PC-3 (cell line): Measurements from ENCODE around the gene VPS26B. TPM values are rescaled to one million over a fixed set of nuclear protein-coding genes. Genes with fewer than 3 reads are reported as not detected.
"Not testable (repeated sequence)": the region's sequence is repeated elsewhere in the genome, so short reads cannot be mapped to it uniquely, and the experiment has no call there.

Experiments used
- ATAC-seq: fragments of 200-7000 bp; cut with Tn5 transposase; 2 replicates; pipeline ENCODE4 v1.9.1; 2020; ENCODE audit warnings: mild to moderate bottlenecking, moderate library complexity
- BruUV-seq: library from RNA; stranded (reverse); fragments of 400-500 nt; replicated peaks from 2 replicates; lab custom pipeline; 2021; lab: Mats Ljungman, UMichigan
- CTCF ChIA-PET: fragments of 300-600 bp; sonication (Branson Sonifier 250); formaldehyde crosslinking; loops from one replicate; lab custom pipeline; 2022; ENCODE audit warnings: antibody characterized with exemption; lab: Charles Lee
- POLR2A ChIA-PET: fragments of 300-600 bp; sonication (Branson Sonifier 250); formaldehyde crosslinking; loops from one replicate; lab custom pipeline; 2022; ENCODE audit warnings: antibody characterized with exemption; ENCODE audit not compliant: unreplicated experiment; lab: Charles Lee
- DNase-seq: peaks from one replicate; pipeline ENCODE4 v3.0.0-alpha.2; 2015
- H2AFZ ChIP-seq: fragments of 300-600 bp; sonication (generic); 2 replicates; pipeline ENCODE4 v1.6.0; 2016; ENCODE audit warnings: antibody characterized with exemption, low read length
- H3F3A ChIP-seq: fragments of 300-600 bp; sonication (generic); one replicate; pipeline ENCODE4 v1.6.0; 2017; ENCODE audit warnings: antibody characterized with exemption, low read length, control low read depth, mild to moderate bottlenecking; ENCODE audit not compliant: unreplicated experiment
- H3K27ac ChIP-seq: fragments of 300-600 bp; sonication (generic); 2 replicates; pipeline ENCODE4 v1.5.1; 2016; ENCODE audit warnings: mild to moderate bottlenecking, low read length
- H3K27me3 ChIP-seq: fragments of 300-600 bp; sonication (generic); 2 replicates; pipeline ENCODE4 v1.6.1; 2016; ENCODE audit warnings: low read length, mixed read lengths
- H3K36me3 ChIP-seq: fragments of 300-600 bp; sonication (generic); 2 replicates; pipeline ENCODE4 v1.6.1; 2016; ENCODE audit warnings: low read depth, mixed run types, low read length, mixed read lengths
- H3K4me1 ChIP-seq: fragments of 300-600 bp; sonication (generic); 2 replicates; pipeline ENCODE4 v1.5.1; 2016; ENCODE audit warnings: low read length; ENCODE audit not compliant: insufficient read depth
- H3K4me2 ChIP-seq: fragments of 300-600 bp; sonication (generic); 2 replicates; pipeline ENCODE4 v1.6.0; 2016; ENCODE audit warnings: low read length
- H3K4me3 ChIP-seq: fragments of 300-600 bp; sonication (generic); 2 replicates; pipeline ENCODE4 v1.5.1; 2016; ENCODE audit warnings: mild to moderate bottlenecking, low read length, mixed read lengths
- H3K79me2 ChIP-seq: fragments of 300-600 bp; sonication (generic); 2 replicates; pipeline ENCODE4 v1.6.1; 2017; ENCODE audit warnings: low read length, mixed read lengths
- H3K9ac ChIP-seq: fragments of 300-600 bp; sonication (generic); 2 replicates; pipeline ENCODE4 v1.6.0; 2016; ENCODE audit warnings: mild to moderate bottlenecking, low read length
- H3K9me2 ChIP-seq: fragments of 300-600 bp; sonication (generic); replicated peaks from 2 replicates; pipeline ENCODE4 v1.6.1; 2016; ENCODE audit warnings: mixed run types, low read length, mixed read lengths
- H3K9me3 ChIP-seq: fragments of 300-600 bp; sonication (generic); 2 replicates; pipeline ENCODE4 v1.6.1; 2016; ENCODE audit warnings: low read length, mixed read lengths
- H4K20me1 ChIP-seq: fragments of 300-600 bp; sonication (generic); 2 replicates; pipeline ENCODE4 v1.6.1; 2016; ENCODE audit warnings: low read length, mixed read lengths
- CTCF ChIP-seq: fragments of 300-600 bp; sonication (generic); conservative IDR thresholded peaks from 2 replicates; pipeline ENCODE4 v1.5.1; 2017; ENCODE audit warnings: antibody characterized with exemption, low read depth, mild to moderate bottlenecking, low read length
- EZH2 ChIP-seq: fragments of 300-600 bp; sonication (generic); IDR thresholded peaks from one replicate; pipeline ENCODE4 v1.6.1; 2017; ENCODE audit warnings: antibody characterized with exemption, mild to moderate bottlenecking, low read length; ENCODE audit not compliant: unreplicated experiment
- EZH2phosphoT487 ChIP-seq: fragments of 300-600 bp; sonication (generic); IDR thresholded peaks from 2 replicates; pipeline ENCODE4 v1.6.1; 2018; ENCODE audit warnings: mild to moderate bottlenecking, antibody characterized with exemption, low read length, borderline replicate concordance
- intact Hi-C: fragments of 100-400 bp; cut with micrococcal nuclease; formaldehyde crosslinking; loops from 2 replicates; pipeline ENCODE4 v1.9.0; 2023
- total RNA-seq: library from RNA; depleted of rRNA; stranded (reverse); fragments of >200 nt; gene quantifications from 2 replicates; pipeline ENCODE4 v1.2.3, GENCODE V29; 2014

VPS26B gene
- total RNA-seq, 1 experiment from 2014 or later, result 49.2 TPM

- intact Hi-C loops, result no loop called here
- Histone ChIP-seq H3K27ac (no peak overlapping the region), H3K4me1 (no peaks in the 10 kb centered on the region), H4K20me1 (no peaks in the 10 kb centered on the region), H3K9me2 (no peaks in the 10 kb centered on the region), H3K36me3 (no peaks in the 10 kb centered on the region), H3K9ac (no peak overlapping the region), H3K4me2 (no peak overlapping the region), H3K79me2 (no peaks in the 10 kb centered on the region), H3K4me3 (no peak overlapping the region), H2AFZ (no peak overlapping the region), H3F3A (no peaks in the 10 kb centered on the region), H3K27me3 (peaks cover 39% of the 10 kb centered on the region), H3K9me3 (no peaks in the 10 kb centered on the region)
- POLR2A ChIA-PET, result no interaction called here
- no TSS peak for BruUV-seq
- ATAC-seq, result no peak
- CTCF ChIA-PET, result no interaction called here
- TF ChIP-seq EZH2phosphoT487 (no peak), EZH2 (no peak), CTCF (no peak)
- no peak for DNase-seq
Observed at GRCh38 chr11:134283461-134284230, 59.2 kb downstream of the VPS26B start.

GRCh38 chr11:134284349-134284748 lies 59.9 kb downstream of the VPS26B start:
- BruUV-seq, H3K79me2 ChIP-seq, CTCF ChIA-PET, H3F3A ChIP-seq, H4K20me1 ChIP-seq, H3K4me3 ChIP-seq, POLR2A ChIA-PET, H3K9me3 ChIP-seq, ATAC-seq, H3K9me2 ChIP-seq, H3K4me2 ChIP-seq, H3K9ac ChIP-seq, intact Hi-C loops, H3K27ac ChIP-seq, H3K36me3 ChIP-seq, H2AFZ ChIP-seq, DNase-seq, H3K4me1 ChIP-seq: not testable (repeated sequence)
- peaks cover 33% of the 10 kb centered on the region for H3K27me3 ChIP-seq

DNA sequence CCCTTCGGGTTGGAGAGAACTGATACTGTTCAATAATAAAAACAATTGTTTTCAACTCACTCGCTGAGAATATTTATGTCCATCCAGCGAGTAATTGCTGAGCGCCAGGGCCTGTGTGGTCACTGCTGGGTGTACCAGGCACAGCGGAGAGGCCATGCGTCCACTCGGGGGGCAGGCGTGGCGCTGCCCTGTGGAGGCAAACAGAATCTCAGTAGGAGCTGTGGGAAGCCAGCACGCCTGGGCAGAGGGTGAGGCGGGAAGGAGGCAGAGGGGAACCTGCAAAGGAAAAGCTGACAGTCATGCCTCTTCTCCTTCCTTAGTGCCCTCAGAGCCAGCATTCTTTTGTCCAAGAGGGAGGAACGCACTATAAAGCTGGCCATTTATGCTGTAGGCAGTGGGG lies 63.1 kb downstream of the VPS26B start:
- ChIA-PET POLR2A (no interaction called here), CTCF (no interaction called here)
- no peaks in the 10 kb centered on the region for H3F3A ChIP-seq
- no TSS peak for BruUV-seq
- peaks cover 35% of the 10 kb centered on the region for H3K27me3 ChIP-seq
- no peaks in the 10 kb centered on the region for H3K4me1 ChIP-seq
- H4K20me1 ChIP-seq, result no peaks in the 10 kb centered on the region
- H3K27ac ChIP-seq, result no peak overlapping the region
- ATAC-seq (no peak), DNase-seq (no peak)
- H3K4me3 ChIP-seq, result no peak overlapping the region
- H3K79me2 ChIP-seq, result no peaks in the 10 kb centered on the region
- no peak overlapping the region for H3K4me2 ChIP-seq
- H3K36me3 ChIP-seq, result no peaks in the 10 kb centered on the region
- H3K9me2 ChIP-seq, result no peaks in the 10 kb centered on the region
- no peak overlapping the region for H2AFZ ChIP-seq
- H3K9me3 ChIP-seq, result no peaks in the 10 kb centered on the region
- TF ChIP-seq EZH2, result no peak
- TF ChIP-seq CTCF, result no peak
- no peak for TF ChIP-seq EZH2phosphoT487
- H3K9ac ChIP-seq, result no peak overlapping the region
- intact Hi-C loops, result no loop called here
